ENCODE results near the gene SLC24A1. TPM values are rescaled to one million over a fixed set of nuclear protein-coding genes. Genes with fewer than 3 reads are reported as not detected.

The SLC24A1 gene
- total RNA-seq, 1 donor from 2014 or later, result 2.0 TPM

DNA sequence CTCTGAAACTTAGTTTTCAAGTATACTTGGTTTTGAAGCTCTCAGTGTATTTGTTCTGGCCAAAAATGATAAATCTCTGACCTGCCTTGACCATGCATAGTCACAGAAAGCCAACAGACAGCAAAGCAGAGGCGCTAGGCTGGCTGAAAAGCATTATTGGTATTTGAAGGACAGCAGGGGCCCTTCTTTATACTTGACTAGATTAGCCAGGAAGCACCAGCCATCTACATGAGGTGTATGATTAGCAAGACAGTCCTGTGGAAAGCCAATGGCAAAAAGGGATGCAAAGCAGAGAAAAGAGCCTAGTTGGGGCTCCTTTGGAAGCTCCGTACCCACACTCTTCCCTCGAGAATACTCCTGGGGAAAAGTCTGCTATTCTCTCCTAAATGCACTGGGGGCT lies 7.8 kb downstream of the SLC24A1 start:
- H3K27ac ChIP-seq, result no peak overlapping the region
- H3K4me3 ChIP-seq, result no peak overlapping the region
- no peak for DNase-seq (ENCODE audit: low spot score in 2 of 2)
- H3K9me3 ChIP-seq, result no peaks in the 10 kb centered on the region
- TF ChIP-seq, protein P1, sequence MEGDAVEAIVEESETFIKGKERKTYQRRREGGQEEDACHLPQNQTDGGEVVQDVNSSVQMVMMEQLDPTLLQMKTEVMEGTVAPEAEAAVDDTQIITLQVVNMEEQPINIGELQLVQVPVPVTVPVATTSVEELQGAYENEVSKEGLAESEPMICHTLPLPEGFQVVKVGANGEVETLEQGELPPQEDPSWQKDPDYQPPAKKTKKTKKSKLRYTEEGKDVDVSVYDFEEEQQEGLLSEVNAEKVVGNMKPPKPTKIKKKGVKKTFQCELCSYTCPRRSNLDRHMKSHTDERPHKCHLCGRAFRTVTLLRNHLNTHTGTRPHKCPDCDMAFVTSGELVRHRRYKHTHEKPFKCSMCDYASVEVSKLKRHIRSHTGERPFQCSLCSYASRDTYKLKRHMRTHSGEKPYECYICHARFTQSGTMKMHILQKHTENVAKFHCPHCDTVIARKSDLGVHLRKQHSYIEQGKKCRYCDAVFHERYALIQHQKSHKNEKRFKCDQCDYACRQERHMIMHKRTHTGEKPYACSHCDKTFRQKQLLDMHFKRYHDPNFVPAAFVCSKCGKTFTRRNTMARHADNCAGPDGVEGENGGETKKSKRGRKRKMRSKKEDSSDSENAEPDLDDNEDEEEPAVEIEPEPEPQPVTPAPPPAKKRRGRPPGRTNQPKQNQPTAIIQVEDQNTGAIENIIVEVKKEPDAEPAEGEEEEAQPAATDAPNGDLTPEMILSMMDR (IDR thresholded peaks at IDR 0.05), result no peak
- H3K27me3 ChIP-seq, result no peaks in the 10 kb centered on the region
- H3K36me3 ChIP-seq, result peaks cover 9 to 16% of the 10 kb centered on the region in 2 donors
- intact Hi-C loops (cut with DNase I), result no loop called here
- H3K4me1 ChIP-seq, result no peaks in the 10 kb centered on the region

DNA sequence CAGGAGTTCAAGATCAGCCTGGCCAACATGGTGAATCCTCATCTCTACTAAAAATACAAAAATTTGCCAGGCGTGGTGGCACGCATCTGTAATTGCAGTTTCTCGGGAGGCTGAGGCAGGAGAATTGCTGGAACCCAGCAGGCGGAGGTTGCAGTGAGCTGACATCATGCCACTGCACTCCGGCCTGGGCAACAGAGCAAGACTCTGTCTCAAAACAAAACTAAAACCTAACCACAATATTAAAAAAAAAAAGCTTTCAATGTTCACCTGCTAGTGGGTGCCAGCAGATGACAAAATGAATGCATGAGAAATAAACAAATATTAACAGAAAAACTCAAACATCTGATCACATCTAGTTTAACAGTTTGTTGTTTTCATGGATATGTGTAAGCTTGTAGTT lies 9.0 kb downstream of the SLC24A1 start:
- Histone ChIP-seq H3K4me3 (no peak overlapping the region), H3K4me1 (no peaks in the 10 kb centered on the region), H3K9me3 (no peaks in the 10 kb centered on the region), H3K27ac (no peak overlapping the region), H3K36me3 (peaks cover 0 to 5% of the 10 kb centered on the region in 2 donors), H3K27me3 (no peaks in the 10 kb centered on the region)
- DNase-seq (ENCODE audit: low spot score in 2 of 2), result no peak
- TF ChIP-seq, protein P1 (IDR thresholded peaks at IDR 0.05), result no peak
- intact Hi-C loops (cut with DNase I), result loop anchor here (10.0 kb wide), 1 partner anchor 224 kb away; no protein-coding TSS in a partner anchor

DNA sequence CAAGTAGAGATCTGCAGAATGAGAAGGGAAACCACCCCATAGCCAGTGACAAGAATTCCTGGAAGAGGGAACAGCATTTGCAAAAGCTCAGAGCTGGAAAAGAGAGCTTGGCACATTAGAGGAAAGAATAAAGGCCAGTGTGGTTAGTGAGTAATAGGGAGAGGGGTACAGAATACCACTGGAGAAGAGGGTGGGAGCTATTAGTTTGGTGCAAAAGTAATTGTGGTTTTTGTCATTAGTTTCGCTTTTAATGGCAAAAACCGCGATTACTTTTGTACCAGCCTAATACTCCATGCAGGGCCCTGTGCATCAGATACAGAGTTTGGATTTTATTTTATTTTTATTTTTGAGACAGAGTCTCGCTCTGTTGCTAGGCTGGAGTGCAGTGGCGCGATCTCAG lies 9.8 kb downstream of the SLC24A1 start:
- TF ChIP-seq, protein P1 (IDR thresholded peaks at IDR 0.05), result no peak
- DNase-seq (ENCODE audit: low spot score in 2 of 2), result no peak
- no peak overlapping the region for H3K27ac ChIP-seq
- H3K4me1 ChIP-seq, result no peaks in the 10 kb centered on the region
- no peaks in the 10 kb centered on the region for H3K9me3 ChIP-seq
- intact Hi-C loops (cut with DNase I), result loop anchor here (10.0 kb wide), 1 partner anchor 223 kb away; no protein-coding TSS in a partner anchor
- H3K36me3 ChIP-seq, result no peaks in the 10 kb centered on the region
- H3K4me3 ChIP-seq, result no peak overlapping the region
- H3K27me3 ChIP-seq, result no peaks in the 10 kb centered on the region

- Histone ChIP-seq H3K4me1 (no peaks in the 10 kb centered on the region), H3K36me3 (no peaks in the 10 kb centered on the region), H3K27ac (no peak overlapping the region), H3K4me3 (no peak overlapping the region), H3K9me3 (no peaks in the 10 kb centered on the region), H3K27me3 (no peaks in the 10 kb centered on the region)
- DNase-seq (ENCODE audit: low spot score in 2 of 2), result no peak
- intact Hi-C loops (cut with DNase I), result loop anchor here (10.0 kb wide), 1 partner anchor 222 kb away; no protein-coding TSS in a partner anchor
- TF ChIP-seq, protein P1 (IDR thresholded peaks at IDR 0.05), result no peak
These were observed 11.1 kb downstream of the SLC24A1 start for GRCh38 chr15:65632780-65633375.

DNA sequence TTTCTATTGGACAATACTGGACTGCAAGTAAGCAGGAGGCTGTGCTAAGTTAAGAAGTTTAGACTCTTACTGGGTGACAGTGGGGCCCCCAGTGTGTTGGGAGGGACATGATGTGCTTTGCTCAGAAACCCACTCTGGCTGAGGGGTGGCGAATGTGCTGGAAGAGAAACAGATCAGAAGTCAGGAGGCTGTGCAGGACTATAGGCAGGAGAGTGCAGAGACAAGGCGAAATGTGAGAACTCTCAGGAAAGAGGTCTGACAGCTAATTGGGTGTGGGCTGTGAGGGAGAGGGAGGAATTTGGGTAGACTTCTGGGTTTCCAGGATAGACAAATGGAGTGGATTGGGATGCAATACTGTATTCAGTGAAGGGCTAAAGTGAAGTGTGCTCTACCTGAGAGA lies 12.0 kb downstream of the SLC24A1 start:
- TF ChIP-seq, protein P1 (IDR thresholded peaks at IDR 0.05), result no peak
- intact Hi-C loops (cut with DNase I), result loop anchor here (10.0 kb wide), 1 partner anchor 221 kb away; no protein-coding TSS in a partner anchor
- no peaks in the 10 kb centered on the region for H3K27me3 ChIP-seq
- no peaks in the 10 kb centered on the region for H3K9me3 ChIP-seq
- no peak overlapping the region for H3K4me3 ChIP-seq
- no peak for DNase-seq (ENCODE audit: low spot score in 2 of 2)
- peaks cover 0 to 2% of the 10 kb centered on the region in 2 donors for H3K4me1 ChIP-seq
- no peak overlapping the region for H3K27ac ChIP-seq
- H3K36me3 ChIP-seq, result no peaks in the 10 kb centered on the region

All from ascending aorta (tissue), 2 donors.